DND-41 (cell line): ENCODE data around the gene CTBP1.

ENCODE experiments used
- ATAC-seq: fragments of 200-7000 bp; cut with Tn5 transposase; 3 replicates; pipeline ENCODE4 v1.9.1; 2021; ENCODE audit warnings: low read depth; ENCODE audit not compliant: insufficient read depth
- DNase-seq: peaks from one replicate; pipeline ENCODE4 v3.0.0-alpha.2; 2020
- H2AFZ ChIP-seq: 2 replicates; pipeline ENCODE4 v1.6.0; 2012; ENCODE audit warnings: low read depth, low read length
- H3K27ac ChIP-seq: 2 replicates; pipeline ENCODE4 v1.5.1; 2012; ENCODE audit warnings: low read length, inconsistent platforms
- H3K27me3 ChIP-seq: fragments of 200-600 bp; sonication (generic); 2 replicates; pipeline ENCODE4 v1.6.0; 2012; ENCODE audit warnings: low read length, mild to moderate bottlenecking, inconsistent platforms; ENCODE audit not compliant: insufficient read depth, poor library complexity
- H3K36me3 ChIP-seq: 2 replicates; pipeline ENCODE4 v1.5.1; 2012; ENCODE audit warnings: low read length, inconsistent platforms; ENCODE audit not compliant: insufficient read depth
- H3K4me1 ChIP-seq: 2 replicates; pipeline ENCODE4 v1.5.1; 2012; ENCODE audit warnings: mild to moderate bottlenecking, low read length; ENCODE audit not compliant: insufficient read depth
- H3K4me2 ChIP-seq: 2 replicates; pipeline ENCODE4 v1.6.0; 2012; ENCODE audit warnings: mild to moderate bottlenecking, moderate library complexity, low read length, inconsistent platforms; ENCODE audit not compliant: insufficient read depth
- H3K4me3 ChIP-seq, 2 experiments: fragments of 200-600 bp in 1 of 2; shearing (Covaris generic) in 1 of 2; 2 replicates each; pipeline ENCODE4 v1.5.1; 2012 to 2016; ENCODE audit warnings: inconsistent platforms in 2 of 2, low read length in 2 of 2, mild to moderate bottlenecking in 2 of 2, low read depth in 1 of 2, moderate library complexity in 1 of 2
- H3K79me2 ChIP-seq: 2 replicates; pipeline ENCODE4 v1.6.0; 2012; ENCODE audit warnings: low read length, inconsistent platforms; ENCODE audit not compliant: insufficient read depth
- H3K9ac ChIP-seq: 2 replicates; pipeline ENCODE4 v1.6.0; 2012; ENCODE audit warnings: low read depth, mild to moderate bottlenecking, inconsistent platforms, low read length, moderate library complexity
- H3K9me3 ChIP-seq: 2 replicates; pipeline ENCODE4 v1.5.1; 2012; ENCODE audit warnings: low read length, moderate library complexity, mild to moderate bottlenecking, inconsistent platforms; ENCODE audit not compliant: insufficient read depth, severe bottlenecking
- H4K20me1 ChIP-seq: 2 replicates; pipeline ENCODE4 v1.6.0; 2012; ENCODE audit warnings: low read length; ENCODE audit not compliant: insufficient read depth
- CTCF ChIP-seq: IDR thresholded peaks from 2 replicates; pipeline ENCODE4 v1.5.1; 2012; ENCODE audit warnings: borderline replicate concordance, low read length, moderate library complexity, mild to moderate bottlenecking; ENCODE audit not compliant: poor library complexity, severe bottlenecking; ENCODE audit errors: extremely low read depth
- EZH2 ChIP-seq: IDR thresholded peaks from 3 replicates; pipeline ENCODE4 v1.6.1; 2012; ENCODE audit warnings: borderline replicate concordance, low read depth, mild to moderate bottlenecking, moderate library complexity, low read length, inconsistent platforms; ENCODE audit not compliant: severe bottlenecking

Gene CTBP1

DNA sequence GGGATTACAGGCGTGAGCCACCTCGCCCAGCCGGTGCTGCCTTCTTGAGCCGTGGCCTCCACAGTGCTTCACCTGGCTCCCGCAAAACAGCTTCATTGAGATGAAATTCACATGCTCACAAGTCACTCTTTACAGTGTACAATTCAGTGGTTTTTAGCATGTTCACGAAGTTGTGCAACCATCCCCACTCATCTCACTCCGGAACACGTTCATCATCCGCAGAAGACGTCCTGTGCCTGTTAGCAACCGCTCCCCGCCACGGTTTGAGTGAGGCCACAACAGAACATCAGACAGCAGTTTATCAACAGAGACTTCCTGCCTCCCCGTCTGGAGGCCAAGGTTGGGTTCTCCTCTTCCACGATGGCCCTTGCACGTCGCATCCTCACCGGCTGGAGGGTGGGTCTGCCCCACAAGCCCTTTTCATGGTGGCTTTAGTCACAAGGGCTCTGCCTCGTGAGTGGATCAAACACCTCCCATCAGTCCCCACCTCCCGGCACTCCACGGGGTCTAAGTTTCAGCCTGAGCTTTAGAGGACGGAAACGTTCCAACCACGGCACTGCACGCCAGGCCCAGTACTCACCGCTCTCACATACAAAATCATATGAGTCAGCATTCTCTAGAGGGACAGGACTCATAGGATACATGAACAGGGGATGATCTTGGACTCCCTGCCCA lies 46.9 kb downstream of the CTBP1 start:
- Histone ChIP-seq H3K27ac (peak overlapping the region; percentile 95), H3K79me2 (peaks cover 25% of the 10 kb centered on the region), H3K36me3 (peaks cover 20% of the 10 kb centered on the region), H3K9ac (peak overlapping the region; percentile 75), H3K9me3 (no peaks in the 10 kb centered on the region), H3K4me3 (peak overlapping the region in 1 of 2 experiments; percentile 49; a peak in 2 of 4 replicates), H4K20me1 (no peaks in the 10 kb centered on the region), H2AFZ (peak overlapping the region; percentile 67), H3K4me2 (peak overlapping the region; percentile 86), H3K4me1 (peaks cover 68% of the 10 kb centered on the region), H3K27me3 (no peaks in the 10 kb centered on the region)
- TF ChIP-seq CTCF (peak; percentile 9), EZH2 (no peak)
- DNase-seq: peak; percentile 89
- ATAC-seq: peak; percentile 68

DNA sequence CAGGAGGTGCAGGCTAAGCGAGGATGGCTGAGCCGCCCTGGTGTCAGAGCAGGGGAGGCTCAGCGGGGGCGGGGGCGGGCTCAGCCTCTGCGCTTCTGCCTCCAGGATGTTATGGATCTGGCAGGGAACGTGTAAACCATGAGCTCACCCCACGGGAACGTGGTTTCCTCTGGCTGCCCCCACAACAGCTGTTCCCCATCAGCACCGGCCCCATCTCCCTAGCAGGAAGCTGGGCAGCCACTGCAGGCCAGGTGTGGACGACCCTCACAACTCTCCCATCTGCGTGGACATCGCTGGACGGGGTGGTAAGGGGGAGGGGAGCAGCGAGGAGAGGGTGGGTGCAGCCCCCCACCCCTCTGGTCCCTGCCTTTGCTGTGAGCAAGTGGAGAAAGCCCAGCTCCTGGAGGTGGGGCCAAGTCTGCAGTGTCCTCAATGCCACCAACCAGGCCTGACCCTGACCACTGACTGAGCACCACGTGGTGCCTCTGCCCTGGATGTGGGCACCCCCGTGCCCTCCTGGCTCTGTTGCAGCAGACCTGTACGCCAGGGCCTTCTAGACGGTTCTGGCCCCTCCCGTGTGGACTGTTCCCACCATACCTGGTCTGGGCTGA lies 48.4 kb downstream of the CTBP1 start:
- Histone ChIP-seq H3K4me3 (peak overlapping the region; percentile 18 to 58; a peak in 3 of 4 replicates), H3K4me2 (peak overlapping the region; percentile 86), H4K20me1 (no peaks in the 10 kb centered on the region), H3K9me3 (no peaks in the 10 kb centered on the region), H2AFZ (peak overlapping the region; percentile 46; the same call in 1 of the 2 replicates), H3K9ac (peak overlapping the region; percentile 75), H3K36me3 (peaks cover 33% of the 10 kb centered on the region), H3K4me1 (peaks cover 68% of the 10 kb centered on the region), H3K27ac (peak overlapping the region; percentile 95), H3K27me3 (no peaks in the 10 kb centered on the region), H3K79me2 (peaks cover 34% of the 10 kb centered on the region)
- peak; percentile 82 for DNase-seq
- TF ChIP-seq EZH2 (no peak), CTCF (peak; percentile 14)
- ATAC-seq: peak; percentile 54

DNA sequence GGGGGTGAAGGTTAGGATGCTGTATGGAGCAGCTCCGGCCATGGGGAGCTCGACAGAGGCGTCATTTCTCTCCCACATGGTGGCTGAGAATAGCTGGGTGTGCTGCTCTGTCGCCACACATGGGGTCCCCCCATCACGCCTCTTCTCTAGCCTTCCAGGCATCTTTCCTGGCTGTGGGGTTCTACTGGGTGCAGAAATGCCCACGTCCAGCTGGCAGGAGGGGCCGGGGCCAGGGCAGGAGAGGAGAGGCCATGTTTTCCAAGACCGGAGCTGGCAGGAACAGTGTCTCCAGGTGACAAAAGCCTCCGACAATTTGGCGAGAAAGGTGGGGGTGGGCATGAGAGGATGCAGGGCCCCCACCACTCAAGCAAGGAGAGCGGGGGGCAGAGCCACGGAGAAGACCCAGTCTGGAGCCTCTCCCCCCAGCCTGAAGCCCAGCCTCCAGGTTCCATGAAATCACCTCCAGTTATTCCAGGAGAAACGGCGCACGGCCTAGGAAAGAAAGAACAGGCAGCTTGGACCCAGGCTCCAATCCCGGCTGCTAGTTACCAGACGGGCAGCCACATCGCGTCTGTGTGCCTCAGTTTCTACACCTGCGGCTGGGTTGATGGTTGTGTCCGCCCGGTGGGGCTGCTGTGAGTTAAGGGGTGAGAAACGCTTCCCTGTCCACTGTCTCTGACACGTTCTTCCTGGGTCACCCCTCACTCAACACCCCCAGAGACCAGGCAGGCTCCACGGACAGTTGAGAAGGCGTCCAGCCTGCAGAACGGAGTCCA lies 49.2 kb downstream of the CTBP1 start:
- H3K27me3 ChIP-seq: no peaks in the 10 kb centered on the region
- H3K79me2 ChIP-seq: peaks cover 34% of the 10 kb centered on the region
- DNase-seq: peak; percentile 5
- H3K36me3 ChIP-seq: peaks cover 33% of the 10 kb centered on the region
- peak overlapping the region in 1 of 2 experiments; percentile 58; a peak in 2 of 4 replicates for H3K4me3 ChIP-seq
- no peak overlapping the region for H2AFZ ChIP-seq
- H3K9ac ChIP-seq: peak overlapping the region; percentile 75
- H3K4me1 ChIP-seq: peaks cover 63% of the 10 kb centered on the region
- peak overlapping the region; percentile 86 for H3K4me2 ChIP-seq
- H3K27ac ChIP-seq: peak overlapping the region; percentile 95
- H4K20me1 ChIP-seq: no peaks in the 10 kb centered on the region
- no peaks in the 10 kb centered on the region for H3K9me3 ChIP-seq
- ATAC-seq: no peak
- TF ChIP-seq CTCF (no peak), EZH2 (no peak)
